ENCODE results near the gene LRP5.
"Not testable (repeated sequence)": the region's sequence is repeated elsewhere in the genome, so short reads cannot be mapped to it uniquely, and the experiment has no call there.

Gene LRP5

GRCh38 chr11:68329978-68330699, 17.7 kb downstream of the LRP5 start:
- DNase-seq = no peak

- DNase-seq = no peak
Observed at GRCh38 chr11:68330700-68331337, 18.4 kb downstream of the LRP5 start.

- DNase-seq = no peak
Observed at GRCh38 chr11:68331338-68331947, 19.1 kb downstream of the LRP5 start.

GRCh38 chr11:68332186-68332585, 19.8 kb downstream of the LRP5 start:
- DNase-seq = no peak

- DNase-seq = no peak
Observed at GRCh38 chr11:68333173-68333572, 20.8 kb downstream of the LRP5 start.

GRCh38 chr11:68334923-68335322, 22.5 kb downstream of the LRP5 start:
- DNase-seq = no peak

GRCh38 chr11:68335683-68336082, 23.3 kb downstream of the LRP5 start:
- DNase-seq = no peak

- DNase-seq = no peak
Observed at GRCh38 chr11:68336716-68337115, 24.3 kb downstream of the LRP5 start.

GRCh38 chr11:68337399-68337835, 25.0 kb downstream of the LRP5 start:
- DNase-seq = no peak

GRCh38 chr11:68338051-68338780, 25.8 kb downstream of the LRP5 start:
- no peak for DNase-seq

GRCh38 chr11:68340003-68340767, 27.8 kb downstream of the LRP5 start:
- no peak for DNase-seq

GRCh38 chr11:68340784-68341556, 28.6 kb downstream of the LRP5 start:
- DNase-seq = no peak

GRCh38 chr11:68341557-68342458, 29.4 kb downstream of the LRP5 start:
- no peak for DNase-seq

- no peak for DNase-seq
Observed at GRCh38 chr11:68342459-68343158, 30.2 kb downstream of the LRP5 start.

- no peak for DNase-seq
Observed at GRCh38 chr11:68343761-68344256, 31.4 kb downstream of the LRP5 start.

GRCh38 chr11:68344821-68345220, 32.4 kb downstream of the LRP5 start:
- not testable (repeated sequence) for DNase-seq

GRCh38 chr11:68345776-68346461, 33.5 kb downstream of the LRP5 start:
- DNase-seq = no peak

- DNase-seq = no peak
Observed at GRCh38 chr11:68346462-68346790, 34.0 kb downstream of the LRP5 start.

- DNase-seq = no peak
Observed at GRCh38 chr11:68347345-68347744, 35.0 kb downstream of the LRP5 start.
